ENCODE data around the gene STX4.

The STX4 gene

GRCh38 chr16:31003744-31004143, 29.6 kb upstream of the STX4 start:
- TF ChIP-seq POLR2AphosphoS5 (IDR thresholded peaks at IDR 0.05; ENCODE audit: borderline replicate concordance, low read depth, low read length) (no peak), EZH2 (IDR thresholded peaks at IDR 0.05) (no peak), FOXP2 (optimal IDR thresholded peaks at IDR 0.05; ENCODE audit: control extremely low read depth, extremely low read length, insufficient read depth) (no peak)
- H3K4me3 ChIP-seq: no peak overlapping the region
- H3K27ac ChIP-seq: no peak overlapping the region
- no peaks in the 10 kb centered on the region for H3K9me3 ChIP-seq (ENCODE audit: low read depth, low read length)
- no peak overlapping the region for H3K9ac ChIP-seq (ENCODE audit: insufficient read length)
- no peaks in the 10 kb centered on the region for H3K36me3 ChIP-seq (ENCODE audit: insufficient read depth, low read length)
- no peak for DNase-seq (ENCODE audit: low read depth, low spot score)

GRCh38 chr16:31004658-31005057, 28.7 kb upstream of the STX4 start:
- no peak overlapping the region for H3K27ac ChIP-seq
- no peak overlapping the region for H3K4me3 ChIP-seq
- TF ChIP-seq EZH2 (IDR thresholded peaks at IDR 0.05) (no peak), POLR2AphosphoS5 (IDR thresholded peaks at IDR 0.05; ENCODE audit: borderline replicate concordance, low read depth, low read length) (no peak), FOXP2 (optimal IDR thresholded peaks at IDR 0.05; ENCODE audit: control extremely low read depth, extremely low read length, insufficient read depth) (no peak)
- no peak for DNase-seq (ENCODE audit: low read depth, low spot score)
- H3K36me3 ChIP-seq (ENCODE audit: insufficient read depth, low read length): no peaks in the 10 kb centered on the region
- no peak overlapping the region for H3K9ac ChIP-seq (ENCODE audit: insufficient read length)
- no peaks in the 10 kb centered on the region for H3K9me3 ChIP-seq (ENCODE audit: low read depth, low read length)

GRCh38 chr16:31005350-31006085, 27.8 kb upstream of the STX4 start:
- DNase-seq (ENCODE audit: low read depth, low spot score): no peak
- H3K9ac ChIP-seq (ENCODE audit: insufficient read length): no peak overlapping the region
- no peak overlapping the region for H3K27ac ChIP-seq
- TF ChIP-seq FOXP2 (optimal IDR thresholded peaks at IDR 0.05; ENCODE audit: control extremely low read depth, extremely low read length, insufficient read depth) (no peak), EZH2 (IDR thresholded peaks at IDR 0.05) (no peak)
- H3K36me3 ChIP-seq (ENCODE audit: insufficient read depth, low read length): no peaks in the 10 kb centered on the region
- no peak overlapping the region for H3K4me3 ChIP-seq
- no peaks in the 10 kb centered on the region for H3K9me3 ChIP-seq (ENCODE audit: low read depth, low read length)

- DNase-seq (ENCODE audit: low read depth, low spot score): no peak
- no peak overlapping the region for H3K27ac ChIP-seq
Observed at GRCh38 chr16:31006086-31006385, 27.3 kb upstream of the STX4 start.

GRCh38 chr16:31006589-31006988, 26.8 kb upstream of the STX4 start:
- TF ChIP-seq POLR2AphosphoS5 (IDR thresholded peaks at IDR 0.05; ENCODE audit: borderline replicate concordance, low read depth, low read length) (no peak), EZH2 (IDR thresholded peaks at IDR 0.05) (no peak), FOXP2 (optimal IDR thresholded peaks at IDR 0.05; ENCODE audit: control extremely low read depth, extremely low read length, insufficient read depth) (no peak)
- H3K9me3 ChIP-seq (ENCODE audit: low read depth, low read length): no peaks in the 10 kb centered on the region
- H3K4me3 ChIP-seq: no peak overlapping the region
- no peak overlapping the region for H3K27ac ChIP-seq
- H3K9ac ChIP-seq (ENCODE audit: insufficient read length): no peak overlapping the region
- no peaks in the 10 kb centered on the region for H3K36me3 ChIP-seq (ENCODE audit: insufficient read depth, low read length)
- DNase-seq (ENCODE audit: low read depth, low spot score): no peak

More at GRCh38 chr16:31006086-31006385, 27.3 kb upstream of the STX4 start:
- H3K36me3 ChIP-seq (ENCODE audit: insufficient read depth, low read length): no peaks in the 10 kb centered on the region
- H3K9me3 ChIP-seq (ENCODE audit: low read depth, low read length): no peaks in the 10 kb centered on the region
- no peak overlapping the region for H3K9ac ChIP-seq (ENCODE audit: insufficient read length)
- TF ChIP-seq FOXP2 (optimal IDR thresholded peaks at IDR 0.05; ENCODE audit: control extremely low read depth, extremely low read length, insufficient read depth) (no peak), POLR2AphosphoS5 (IDR thresholded peaks at IDR 0.05; ENCODE audit: borderline replicate concordance, low read depth, low read length) (no peak), EZH2 (IDR thresholded peaks at IDR 0.05) (no peak)
- H3K4me3 ChIP-seq: no peak overlapping the region

- no peak overlapping the region for H3K27ac ChIP-seq
- H3K9me3 ChIP-seq (ENCODE audit: low read depth, low read length): no peaks in the 10 kb centered on the region
- no peaks in the 10 kb centered on the region for H3K36me3 ChIP-seq (ENCODE audit: insufficient read depth, low read length)
- no peak overlapping the region for H3K9ac ChIP-seq (ENCODE audit: insufficient read length)
- no peak overlapping the region for H3K4me3 ChIP-seq
- no peak for DNase-seq (ENCODE audit: low read depth, low spot score)
- TF ChIP-seq FOXP2 (optimal IDR thresholded peaks at IDR 0.05; ENCODE audit: control extremely low read depth, extremely low read length, insufficient read depth): no peak
- TF ChIP-seq POLR2AphosphoS5 (IDR thresholded peaks at IDR 0.05; ENCODE audit: borderline replicate concordance, low read depth, low read length): no peak
- TF ChIP-seq EZH2 (IDR thresholded peaks at IDR 0.05): no peak
Observed at GRCh38 chr16:31007684-31008083, 25.7 kb upstream of the STX4 start.

GRCh38 chr16:31008149-31008548, 25.2 kb upstream of the STX4 start:
- DNase-seq (ENCODE audit: low read depth, low spot score): no peak
- TF ChIP-seq FOXP2 (optimal IDR thresholded peaks at IDR 0.05; ENCODE audit: control extremely low read depth, extremely low read length, insufficient read depth): no peak
- no peak for TF ChIP-seq EZH2 (IDR thresholded peaks at IDR 0.05)
- no peak for TF ChIP-seq POLR2AphosphoS5 (IDR thresholded peaks at IDR 0.05; ENCODE audit: borderline replicate concordance, low read depth, low read length)
- no peak overlapping the region for H3K9ac ChIP-seq (ENCODE audit: insufficient read length)
- no peak overlapping the region for H3K27ac ChIP-seq
- no peaks in the 10 kb centered on the region for H3K9me3 ChIP-seq (ENCODE audit: low read depth, low read length)
- no peaks in the 10 kb centered on the region for H3K36me3 ChIP-seq (ENCODE audit: insufficient read depth, low read length)
- H3K4me3 ChIP-seq: no peak overlapping the region

- Histone ChIP-seq H3K4me3 (no peak overlapping the region), H3K36me3 (ENCODE audit: insufficient read depth, low read length) (no peaks in the 10 kb centered on the region), H3K9ac (ENCODE audit: insufficient read length) (no peak overlapping the region), H3K9me3 (ENCODE audit: low read depth, low read length) (no peaks in the 10 kb centered on the region), H3K27ac (no peak overlapping the region)
- TF ChIP-seq EZH2 (IDR thresholded peaks at IDR 0.05) (no peak), POLR2AphosphoS5 (IDR thresholded peaks at IDR 0.05; ENCODE audit: borderline replicate concordance, low read depth, low read length) (no peak), FOXP2 (optimal IDR thresholded peaks at IDR 0.05; ENCODE audit: control extremely low read depth, extremely low read length, insufficient read depth) (no peak)
- DNase-seq (ENCODE audit: low read depth, low spot score): no peak
Observed at GRCh38 chr16:31008551-31008950, 24.8 kb upstream of the STX4 start.

- no peaks in the 10 kb centered on the region for H3K36me3 ChIP-seq (ENCODE audit: insufficient read depth, low read length)
- H3K27ac ChIP-seq: no peak overlapping the region
- TF ChIP-seq FOXP2 (optimal IDR thresholded peaks at IDR 0.05; ENCODE audit: control extremely low read depth, extremely low read length, insufficient read depth) (no peak), EZH2 (IDR thresholded peaks at IDR 0.05) (no peak), POLR2AphosphoS5 (IDR thresholded peaks at IDR 0.05; ENCODE audit: borderline replicate concordance, low read depth, low read length) (no peak)
- no peak overlapping the region for H3K4me3 ChIP-seq
- H3K9ac ChIP-seq (ENCODE audit: insufficient read length): no peak overlapping the region
- H3K9me3 ChIP-seq (ENCODE audit: low read depth, low read length): no peaks in the 10 kb centered on the region
- DNase-seq (ENCODE audit: low read depth, low spot score): no peak
Observed at GRCh38 chr16:31009120-31009519, 24.2 kb upstream of the STX4 start.
